Gastrocnemius medialis (tissue), 4 donors: ENCODE results near the gene MRTO4. TPM values are rescaled to one million over a fixed set of nuclear protein-coding genes. Genes with fewer than 3 reads are reported as not detected.
"Not testable (repeated sequence)": the region's sequence is repeated elsewhere in the genome, so short reads cannot be mapped to it uniquely, and the experiment has no call there.

Experiments
- ATAC-seq, 2 donors: fragments of 150-250 bp; one replicate each; pipeline ENCODE4 v1.9.1; 2016
- DNase-seq, 2 donors: peaks; one replicate each; pipeline ENCODE4 v3.0.0-alpha.2; 2019
- H3K27ac ChIP-seq, 4 donors: fragments of 200-600 bp; sonication (generic); 1 replicate in 1 of 4; 2 replicates in 3 of 4; pipeline ENCODE4 v1.5.1; 2016 to 2018; ENCODE audit warnings: mild to moderate bottlenecking in 2 of 4, moderate library complexity in 1 of 4
- H3K27me3 ChIP-seq, 3 donors: fragments of 200-600 bp; sonication (generic) in 2 of 3; 1 replicate in 1 of 3; 2 replicates in 2 of 3; pipeline versions ENCODE4 v1.5.1 to v1.6.0; 2016 to 2019; ENCODE audit warnings: mild to moderate bottlenecking in 1 of 3, moderate library complexity in 1 of 3
- H3K36me3 ChIP-seq, 2 donors: fragments of 200-600 bp; sonication (generic) in 1 of 2; one replicate each; pipeline ENCODE4 v1.5.1; 2017 to 2018
- H3K4me1 ChIP-seq, 2 donors: fragments of 200-600 bp; sonication (generic) in 1 of 2; one replicate each; pipeline ENCODE4 v1.5.1; 2016 to 2017; ENCODE audit warnings: mild to moderate bottlenecking in 2 of 2
- H3K4me3 ChIP-seq, 4 donors: fragments of 200-600 bp; sonication (generic) in 3 of 4; 1 replicate in 1 of 4; 2 replicates in 3 of 4; pipeline ENCODE4 v1.5.1; 2016 to 2019; ENCODE audit warnings: mild to moderate bottlenecking in 2 of 4
- H3K9me3 ChIP-seq, 3 donors: fragments of 200-600 bp; sonication (generic) in 2 of 3; 1 replicate in 1 of 3; 2 replicates in 2 of 3; pipeline ENCODE4 v1.5.1; 2016 to 2019
- POLR2A ChIP-seq, 2 donors: fragments of 450-650 bp; IDR thresholded peaks; one replicate each; pipeline ENCODE4 v1.6.1; 2017; ENCODE audit warnings: antibody characterized with exemption in 2 of 2, mild to moderate bottlenecking in 2 of 2, moderate library complexity in 2 of 2
- in situ Hi-C, 4 donors: fragments of 200-750 bp; cut with MboI; loops; one replicate each; pipeline versions ENCODE4 v1.15.0 to v1.8.0; 2017; ENCODE audit warnings: low sequenced_read_pairs in 4 of 4
- intact Hi-C: fragments of 100-400 bp; cut with DNase I; formaldehyde crosslinking; loops from one replicate; pipeline ENCODE4 v1.15.1; 2023; ENCODE audit warnings: low total_unique reads
- total RNA-seq, 4 donors: library from RNA; depleted of rRNA; stranded (reverse); fragments of >200 nt; gene quantifications; one replicate each; pipeline versions ENCODE4 v1.1.0 to v1.2.3, GENCODE V29; 2016
- TF ChIP-seq, protein P1 (sequence below), 5 experiments: fragments of 450-650 bp in 3 of 5; fragments of 200-600 bp in 2 of 5; sonication (generic) in 2 of 5; IDR thresholded peaks in 4 of 5; conservative IDR thresholded peaks in 1 of 5; 1 replicate in 4 of 5; 2 replicates in 1 of 5; pipeline ENCODE4 v1.5.1; 2016 to 2019; ENCODE audit warnings: antibody characterized with exemption in 5 of 5, mild to moderate bottlenecking in 3 of 5, moderate library complexity in 3 of 5

MRTO4 gene
- total RNA-seq, 4 donors from 2014 or later, result 19.2 to 28.8 (median 26.7) TPM

DNA sequence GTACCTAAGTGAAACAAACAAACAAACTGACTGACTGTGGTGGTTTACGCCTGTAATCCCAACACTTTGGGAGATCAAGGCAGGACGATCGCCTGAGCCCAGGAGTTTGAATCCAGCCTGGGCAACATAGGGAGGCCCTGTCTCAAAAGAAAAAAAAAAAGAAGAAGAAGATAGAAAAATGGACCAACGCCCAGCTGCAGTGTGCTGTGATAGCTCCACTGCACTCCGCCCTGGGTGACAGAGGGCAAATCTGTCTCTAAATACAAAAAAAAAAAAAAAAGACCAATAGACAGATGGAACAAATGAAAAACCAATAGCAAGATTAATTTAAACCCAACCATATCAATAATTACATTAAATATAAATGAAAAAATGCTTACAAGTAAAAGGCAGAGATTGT is 23.0 kb downstream of the MRTO4 start:
- no peak for ATAC-seq
- no peaks in the 10 kb centered on the region for H3K36me3 ChIP-seq

DNA sequence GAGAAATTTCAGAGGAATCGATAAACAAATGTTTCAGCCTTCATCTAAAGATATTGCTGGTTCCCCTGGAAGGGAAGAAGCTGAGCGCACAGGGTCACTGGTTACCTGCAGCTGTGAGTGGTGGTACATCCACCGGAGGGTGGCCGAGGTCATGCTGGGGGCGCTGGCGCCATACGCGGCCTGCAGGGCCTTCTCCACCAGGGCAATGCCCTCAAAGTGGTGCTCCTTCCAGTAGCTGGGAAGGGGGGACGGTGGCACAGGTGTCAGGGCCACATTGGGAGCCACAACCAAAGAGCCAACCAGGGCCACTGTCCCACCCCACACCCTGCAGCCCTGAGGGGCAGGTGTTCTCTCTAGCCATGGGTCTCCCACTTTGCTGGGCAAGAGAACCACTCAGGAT is 32.3 kb downstream of the MRTO4 start:
- Histone ChIP-seq H3K27me3 (no peaks in the 10 kb centered on the region), H3K27ac (no peak overlapping the region), H3K4me1 (peaks cover under 1 to 2% of the 10 kb centered on the region in 2 donors), H3K4me3 (no peak overlapping the region), H3K9me3 (no peaks in the 10 kb centered on the region), H3K36me3 (no peaks in the 10 kb centered on the region)
- no peak for TF ChIP-seq POLR2A (IDR thresholded peaks at IDR 0.05)
- TF ChIP-seq, protein P1, sequence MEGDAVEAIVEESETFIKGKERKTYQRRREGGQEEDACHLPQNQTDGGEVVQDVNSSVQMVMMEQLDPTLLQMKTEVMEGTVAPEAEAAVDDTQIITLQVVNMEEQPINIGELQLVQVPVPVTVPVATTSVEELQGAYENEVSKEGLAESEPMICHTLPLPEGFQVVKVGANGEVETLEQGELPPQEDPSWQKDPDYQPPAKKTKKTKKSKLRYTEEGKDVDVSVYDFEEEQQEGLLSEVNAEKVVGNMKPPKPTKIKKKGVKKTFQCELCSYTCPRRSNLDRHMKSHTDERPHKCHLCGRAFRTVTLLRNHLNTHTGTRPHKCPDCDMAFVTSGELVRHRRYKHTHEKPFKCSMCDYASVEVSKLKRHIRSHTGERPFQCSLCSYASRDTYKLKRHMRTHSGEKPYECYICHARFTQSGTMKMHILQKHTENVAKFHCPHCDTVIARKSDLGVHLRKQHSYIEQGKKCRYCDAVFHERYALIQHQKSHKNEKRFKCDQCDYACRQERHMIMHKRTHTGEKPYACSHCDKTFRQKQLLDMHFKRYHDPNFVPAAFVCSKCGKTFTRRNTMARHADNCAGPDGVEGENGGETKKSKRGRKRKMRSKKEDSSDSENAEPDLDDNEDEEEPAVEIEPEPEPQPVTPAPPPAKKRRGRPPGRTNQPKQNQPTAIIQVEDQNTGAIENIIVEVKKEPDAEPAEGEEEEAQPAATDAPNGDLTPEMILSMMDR (IDR thresholded peaks at IDR 0.05 in 4 of 5, conservative IDR thresholded peaks at IDR 0.05 in 1 of 5), result no peak
- ATAC-seq (no peak), DNase-seq (no peak)
- in situ Hi-C loops (no loop called here), intact Hi-C loops (no loop called here)

More for the DNA sequence above, 23.0 kb downstream of the MRTO4 start:
- Histone ChIP-seq H3K27me3 (peaks cover 0 to 3% (median 0%) of the 10 kb centered on the region in 3 donors), H3K9me3 (no peaks in the 10 kb centered on the region), H3K4me1 (no peaks in the 10 kb centered on the region), H3K27ac (no peak overlapping the region), H3K4me3 (no peak overlapping the region)
- DNase-seq, result no peak
- in situ Hi-C loops (no loop called here), intact Hi-C loops (no loop called here)
- TF ChIP-seq POLR2A (IDR thresholded peaks at IDR 0.05), result no peak
- TF ChIP-seq, protein P1 (IDR thresholded peaks at IDR 0.05 in 4 of 5, conservative IDR thresholded peaks at IDR 0.05 in 1 of 5), result no peak

DNA sequence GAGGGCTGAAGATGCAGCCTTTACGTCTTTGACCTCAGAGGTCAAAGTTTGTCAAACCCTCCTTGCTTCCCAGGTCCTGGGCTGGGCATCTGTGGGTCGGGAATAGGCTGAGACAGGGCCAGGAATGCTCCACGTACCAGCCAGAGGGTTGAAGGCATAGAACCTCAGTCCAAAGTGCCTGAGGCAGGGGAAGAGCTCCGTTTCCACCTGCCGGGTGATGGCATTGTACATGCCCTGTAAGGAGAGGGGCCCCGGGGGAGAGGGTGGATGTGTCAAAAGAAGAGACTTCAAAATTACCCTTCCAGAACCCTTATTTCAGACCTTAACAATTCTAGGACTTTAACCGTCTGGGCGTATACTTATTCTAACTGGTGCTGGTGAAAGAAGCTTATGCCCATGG is 33.3 kb downstream of the MRTO4 start:
- intact Hi-C loops (no loop called here), in situ Hi-C loops (no loop called here)
- ATAC-seq, result no peak

DNA sequence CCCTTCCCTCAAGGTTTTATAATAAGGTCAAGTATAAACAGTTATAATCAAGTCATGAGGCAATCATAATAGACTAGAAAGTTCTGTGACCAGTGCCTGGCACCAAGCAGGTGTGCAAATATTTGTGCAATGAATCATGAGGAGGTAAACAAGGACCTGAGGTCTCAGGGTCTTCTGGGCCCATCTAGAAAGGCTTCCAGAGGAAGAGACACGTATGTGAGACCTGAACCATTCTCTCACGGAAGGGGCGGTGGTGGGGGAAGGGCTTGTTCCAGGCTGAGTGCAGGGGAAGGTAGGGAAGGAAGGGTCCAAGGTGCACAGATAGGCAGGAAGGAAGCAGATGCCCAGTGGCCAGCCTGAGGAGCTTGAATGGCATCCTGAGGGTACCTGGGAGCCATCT is 33.8 kb downstream of the MRTO4 start:
- H3K36me3 ChIP-seq, DNase-seq, H3K4me1 ChIP-seq, H3K9me3 ChIP-seq, ATAC-seq, intact Hi-C loops, in situ Hi-C loops, H3K27me3 ChIP-seq, H3K4me3 ChIP-seq, H3K27ac ChIP-seq: not testable (repeated sequence)

More for the DNA sequence above, 33.3 kb downstream of the MRTO4 start:
- Histone ChIP-seq H3K36me3 (no peaks in the 10 kb centered on the region), H3K9me3 (no peaks in the 10 kb centered on the region), H3K4me1 (peaks cover 5% of the 10 kb centered on the region in 2 donors), H3K4me3 (no peak overlapping the region), H3K27ac (no peak overlapping the region), H3K27me3 (no peaks in the 10 kb centered on the region)
- TF ChIP-seq, protein P1 (IDR thresholded peaks at IDR 0.05 in 4 of 5, conservative IDR thresholded peaks at IDR 0.05 in 1 of 5), result no peak
- TF ChIP-seq POLR2A (IDR thresholded peaks at IDR 0.05), result no peak
- no peak for DNase-seq

DNA sequence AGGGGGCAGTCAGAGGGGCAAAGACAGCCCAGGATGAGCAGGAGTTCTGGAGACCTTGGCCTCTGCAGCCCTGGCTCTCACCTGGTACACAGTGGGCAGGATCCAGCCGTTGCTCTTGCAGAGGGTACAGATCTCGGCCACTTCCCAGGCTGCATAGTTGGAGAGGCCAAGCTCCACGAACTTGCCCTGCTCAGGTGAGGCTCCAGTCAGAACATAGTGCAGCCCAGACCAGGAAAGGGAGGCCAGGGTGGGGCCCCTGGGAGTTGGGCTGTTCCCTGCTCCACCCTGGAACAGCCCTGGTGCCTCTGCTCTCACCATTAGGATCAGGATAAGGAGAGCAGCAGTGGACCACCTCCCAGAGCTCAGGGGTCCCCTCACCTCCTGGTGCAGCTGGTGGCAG is 34.2 kb downstream of the MRTO4 start:
- DNase-seq, H3K4me1 ChIP-seq, H3K4me3 ChIP-seq, in situ Hi-C loops, H3K36me3 ChIP-seq, H3K9me3 ChIP-seq, H3K27me3 ChIP-seq, H3K27ac ChIP-seq, intact Hi-C loops, ATAC-seq: not testable (repeated sequence)
